Heart right ventricle (tissue), 16 donors: ENCODE measurements around the gene UNC45B. TPM values are rescaled to one million over a fixed set of nuclear protein-coding genes. Genes with fewer than 3 reads are reported as not detected.
"Not testable (repeated sequence)": the region's sequence is repeated elsewhere in the genome, so short reads cannot be mapped to it uniquely, and the experiment has no call there.

ENCODE experiments used
- ATAC-seq, 8 donors: fragments of 200-7000 bp; cut with Tn5 transposase; one replicate each; pipeline ENCODE4 v1.9.1; 2020; ENCODE audit warnings: mild to moderate bottlenecking in 8 of 8, moderate library complexity in 8 of 8, moderate number of reproducible peaks in 1 of 8
- DNase-seq, 2 donors: peaks; one replicate each; pipeline ENCODE4 v3.0.0-alpha.2; 2020
- H3K27ac ChIP-seq, 10 donors: fragments of 200-600 bp; sonication (generic) in 2 of 10; one replicate each; pipeline versions ENCODE4 v1.5.0 to v1.8.0; 2020 to 2022; ENCODE audit warnings: mild to moderate bottlenecking in 3 of 10
- H3K27me3 ChIP-seq, 7 donors: fragments of 200-600 bp; one replicate each; pipeline ENCODE4 v1.8.0; 2021 to 2022; ENCODE audit warnings: mild to moderate bottlenecking in 2 of 7
- H3K36me3 ChIP-seq, 9 donors: fragments of 200-600 bp; sonication (generic) in 1 of 9; one replicate each; pipeline versions ENCODE4 v1.5.0 to v1.8.0; 2020 to 2022; ENCODE audit warnings: mild to moderate bottlenecking in 2 of 9
- H3K4me1 ChIP-seq, 9 donors: fragments of 200-600 bp; sonication (generic) in 1 of 9; one replicate each; pipeline versions ENCODE4 v1.5.0 to v1.8.0; 2020 to 2022; ENCODE audit warnings: mild to moderate bottlenecking in 4 of 9
- H3K4me3 ChIP-seq, 10 donors: fragments of 200-600 bp; sonication (generic) in 2 of 10; one replicate each; pipeline versions ENCODE4 v1.5.0 to v1.8.0; 2020 to 2022; ENCODE audit warnings: mild to moderate bottlenecking in 7 of 10, moderate library complexity in 2 of 10
- H3K9me3 ChIP-seq, 11 donors: fragments of 200-600 bp in 10 of 11; sonication (generic) in 2 of 11; one replicate each; pipeline versions ENCODE4 v1.5.0 to v1.8.0; 2013 to 2022; ENCODE audit warnings: mild to moderate bottlenecking in 2 of 11, control low read depth in 1 of 11, moderate library complexity in 1 of 11
- CTCF ChIP-seq, 9 donors: fragments of 200-600 bp; sonication (generic) in 2 of 9; IDR thresholded peaks; one replicate each; pipeline versions ENCODE4 v1.5.0 to v1.8.0; 2021 to 2022; ENCODE audit warnings: antibody characterized with exemption in 9 of 9, mild to moderate bottlenecking in 5 of 9, moderate library complexity in 1 of 9
- WGBS, 2 donors: extraction: QIAGEN DNeasy Blood & Tissue Kit; methylation state at CpG; one replicate each; pipeline ENCODE4 v1.1.7; 2013; ENCODE audit warnings: inconsistent platforms in 1 of 2; 5-methylcytosine and 5-hydroxymethylcytosine counted together
- intact Hi-C, 10 donors: fragments of 100-400 bp; cut with DNase I; formaldehyde crosslinking; loops; one replicate each; pipeline versions ENCODE4 v1.11.1 to v1.14.2; 2022
- polyA plus RNA-seq, 2 donors: library from polyadenylated mRNA; stranded (reverse); fragments of 200-250 nt; gene quantifications; one replicate each; pipeline ENCODE4 v1.2.3, GENCODE V29; 2013
- total RNA-seq, 10 donors: library from RNA; stranded (reverse); fragmentation: NEBNext Ultra II Directional in 3 of 10; extraction: Animal tissue kit (Norgen Biotek cat#: 25700) in 3 of 10; gene quantifications; one replicate each; pipeline versions ENCODE4 v1.2.1 to v1.2.4, GENCODE V29; 2021 to 2023
- donor health status: Arrhythmogenic right ventricular cardiomyopathy.
- donor health status: ischemic (EF 13 %, LVEDD 7.1; RV severe dilation, severe dysfunction).
- donor health status: healthy with polysubstance abuse.
- donor health status: DM: no; HTN: yes; CAD: no.
- donor health status: DM: no; HTN: no; CAD: no.
- donor health status: ischemic (EF 25% LVEDD 6.9; RV normal size, moderate dysfunction).
- donor health status: ischemic (EF 25% LVEDD 5.7; RV mildly dilated, moderate dysfunction).
- donor health status: healthy.
- donor health status: DM: yes; HTN: yes; CAD: no.
- donor health status: Ischemic cardiomyopathy.
- donor health status: ischemic (EF 35%, LVEDD 5.7; RV mildly dilated, moderate dysfunction).
- donor health status: nonischemic (EF 11% LVEDD 7.7; RV severe dilation, severe dysfunction).
- donor health status: DM: yes; HTN: yes; CAD: no.
- donor health status: PGD.
- donor health status: ischemic (EF 29% LVEDD 5.4; RV normal size, mild dysfunction).
- donor health status: nonischemic (EF 23%, LVEDD 6.1; RV moderate dilation, normal function).

Gene UNC45B
- total and polyA plus RNA-seq, 12 donors: 27.8 to 303 (median 229) TPM

- Histone ChIP-seq H3K27ac (no peak overlapping the region), H3K4me3 (no peak overlapping the region), H3K9me3 (no peaks in the 10 kb centered on the region), H3K36me3 (peaks cover 0 to 68% (median 0%) of the 10 kb centered on the region in 9 donors), H3K4me1 (peaks cover 0 to 15% (median 0%) of the 10 kb centered on the region in 9 donors), H3K27me3 (no peaks in the 10 kb centered on the region)
- no peak for ATAC-seq
- TF ChIP-seq CTCF (IDR thresholded peaks at IDR 0.05): no peak
- WGBS, 2 donors: 63 to 71% methylated on average over 2 of the region's 2 CpGs
- intact Hi-C loops: loop anchor here in 7 of 10 donors (2.0 to 10.0 kb wide), 10 partner anchors 73 to 593 kb away; partner anchors contain the start of genes SLFN12L (in 3 of the 7), C17orf50 (in 1 of the 7) and SLFN5 (in 1 of the 7)
- DNase-seq: no peak
Observed at GRCh38 chr17:35171834-35172233, 24.2 kb downstream of the UNC45B start.

DNA sequence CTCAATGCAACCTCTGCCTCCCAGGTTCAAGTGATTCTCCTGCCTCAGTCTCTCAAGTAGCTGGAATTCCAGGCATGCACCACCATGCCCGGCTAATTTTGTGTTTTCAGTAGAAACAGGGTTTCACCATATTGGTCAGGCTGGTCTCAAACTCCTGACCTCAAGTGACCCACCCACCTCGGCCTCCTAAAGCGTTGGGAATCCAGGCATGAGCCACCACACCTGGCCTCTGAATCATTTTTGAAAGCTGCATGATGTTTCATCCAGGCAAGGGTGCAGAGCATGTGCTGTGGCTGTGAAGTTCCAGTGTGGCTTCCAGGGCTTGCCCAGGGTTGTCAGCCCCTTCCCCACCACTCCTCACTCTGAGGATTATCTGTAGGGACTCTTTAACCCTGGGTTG, 24.7 kb downstream of the UNC45B start:
- intact Hi-C loops: loop anchor here in 6 of 10 donors (5.0 to 10.0 kb wide), 9 partner anchors 72 to 592 kb away; partner anchors contain the start of genes SLFN12L (in 3 of the 6), C17orf50 (in 1 of the 6) and SLFN5 (in 1 of the 6)
- peaks cover 0 to 15% (median 0%) of the 10 kb centered on the region in 9 donors for H3K4me1 ChIP-seq
- not testable (repeated sequence) for H3K27ac ChIP-seq, H3K27me3 ChIP-seq, H3K4me3 ChIP-seq, DNase-seq, H3K9me3 ChIP-seq, ATAC-seq
- H3K36me3 ChIP-seq: peaks cover 0 to 72% (median 0%) of the 10 kb centered on the region in 9 donors
- 82% methylated on average over 3 of the region's 3 CpGs for WGBS, 2 donors

DNA sequence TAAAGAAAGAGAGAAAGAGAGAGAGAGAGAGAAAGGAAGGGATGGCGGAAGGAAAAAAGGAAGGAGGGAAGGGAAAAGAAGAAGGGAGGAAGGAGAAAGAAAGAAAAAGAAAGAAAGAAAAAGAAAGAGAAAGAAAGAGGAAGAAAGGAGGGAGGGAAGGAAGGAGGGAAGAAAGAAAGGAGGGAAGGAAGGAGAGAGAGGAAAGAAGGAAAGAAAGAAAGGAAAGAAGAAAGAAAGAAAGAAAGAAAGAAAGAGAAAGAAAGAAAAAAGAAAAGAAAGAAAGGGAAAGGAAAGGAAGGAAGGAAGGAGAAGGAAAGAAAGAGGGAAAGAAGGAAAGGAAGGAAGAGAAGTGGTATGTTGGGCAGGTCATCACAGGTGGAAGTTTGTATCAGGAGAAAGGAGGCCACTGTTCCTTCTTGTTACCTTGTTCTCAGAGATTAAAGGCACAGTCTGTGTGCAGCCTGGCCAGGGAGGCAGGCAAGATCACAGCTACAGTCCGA, 27.3 kb downstream of the UNC45B start:
- no peak for TF ChIP-seq CTCF (IDR thresholded peaks at IDR 0.05)
- DNase-seq (no peak), ATAC-seq (no peak)
- Histone ChIP-seq H3K27ac (no peak overlapping the region), H3K9me3 (no peaks in the 10 kb centered on the region), H3K4me1 (peaks cover 0 to 15% (median 0%) of the 10 kb centered on the region in 9 donors), H3K36me3 (peaks cover 0 to 69% (median 0%) of the 10 kb centered on the region in 9 donors), H3K4me3 (no peak overlapping the region), H3K27me3 (no peaks in the 10 kb centered on the region)
- intact Hi-C loops: loop anchor here in 6 of 10 donors (5.0 to 10.0 kb wide), 9 partner anchors 70 to 590 kb away; partner anchors contain the start of genes SLFN12L (in 3 of the 6), C17orf50 (in 1 of the 6) and SLFN5 (in 1 of the 6)
- WGBS, 2 donors: 89 to 91% methylated on average over 2 of the region's 2 CpGs

- H3K9me3 ChIP-seq: no peaks in the 10 kb centered on the region
- TF ChIP-seq CTCF (IDR thresholded peaks at IDR 0.05): no peak
- intact Hi-C loops: loop anchor here in 4 of 10 donors (10.0 kb wide), 5 partner anchors 69 to 589 kb away; partner anchors contain the start of genes C17orf50 (in 1 of the 4), SLFN12L (in 1 of the 4) and SLFN5 (in 1 of the 4)
- 73 to 77% methylated on average over 9 of the region's 9 CpGs for WGBS, 2 donors
- no peak overlapping the region for H3K27ac ChIP-seq
- H3K36me3 ChIP-seq: peaks cover 0 to 68% (median 0%) of the 10 kb centered on the region in 9 donors
- no peaks in the 10 kb centered on the region for H3K27me3 ChIP-seq
- H3K4me3 ChIP-seq: no peak overlapping the region
- H3K4me1 ChIP-seq: peaks cover 0 to 15% (median 0%) of the 10 kb centered on the region in 9 donors
- no peak for DNase-seq
- ATAC-seq: peak in 6 of 8 donors; percentile 28 to 54 (median 40)
Observed at GRCh38 chr17:35175638-35176415, 28.2 kb downstream of the UNC45B start.
